ENCODE results near the gene SIM1.

SIM1 gene

GRCh38 chr6:100455230-100456124 lies 9.2 kb downstream of the SIM1 start:
- no peak for DNase-seq

DNA sequence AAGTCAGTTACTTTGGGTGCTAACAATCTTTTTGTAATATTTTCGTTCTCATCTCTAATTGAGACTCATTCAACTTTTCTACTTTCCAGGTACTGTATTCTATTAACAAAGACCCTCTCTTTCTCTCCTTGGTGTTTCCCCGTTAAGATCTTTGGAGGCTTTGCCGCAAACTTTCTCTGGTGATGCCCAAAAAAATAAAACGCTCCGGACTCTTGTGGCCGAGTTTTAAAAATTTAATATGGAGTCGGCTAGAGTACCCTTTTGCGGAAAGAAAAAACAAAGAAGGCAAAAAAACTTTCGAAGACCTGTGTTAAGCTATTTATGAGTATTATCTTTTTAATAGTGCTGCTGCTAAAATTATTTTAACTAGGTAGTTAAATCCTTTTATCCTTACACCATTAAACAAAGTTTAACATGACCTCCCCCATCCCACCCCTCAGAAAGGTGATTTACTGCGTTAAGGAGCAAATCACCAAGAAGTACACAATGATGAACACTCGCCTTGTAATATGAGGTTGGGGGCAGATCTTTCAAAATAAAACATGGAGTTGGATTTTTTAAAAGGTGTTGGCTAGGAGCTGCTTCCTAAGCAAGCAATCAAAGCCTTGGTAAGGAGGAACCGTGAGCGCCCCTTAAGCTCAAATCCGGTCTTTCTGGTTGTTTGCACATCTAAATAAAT lies 10.0 kb downstream of the SIM1 start:
- no peak for DNase-seq

- DNase-seq, result no peak
Measured at GRCh38 chr6:100453701-100454521, 10.8 kb downstream of the SIM1 start.

DNA sequence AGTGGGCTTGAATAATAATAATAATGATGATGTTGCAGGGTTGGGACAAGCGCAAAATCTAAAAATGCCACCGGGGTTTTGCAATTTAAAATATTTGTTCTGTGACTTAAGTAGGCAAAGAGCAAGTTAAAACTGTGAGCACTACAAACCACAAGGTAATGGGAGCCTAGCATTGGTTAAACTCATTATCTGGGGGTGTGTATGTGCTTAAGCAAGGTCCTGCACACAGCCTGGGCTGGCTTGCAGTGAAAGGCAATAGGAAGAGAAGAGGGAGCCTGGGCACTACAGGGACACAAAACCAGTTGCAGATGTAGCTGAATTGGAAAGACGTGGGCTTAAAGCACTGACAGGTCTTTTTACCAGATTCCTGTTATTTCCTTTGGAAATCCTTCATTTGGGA lies 11.7 kb downstream of the SIM1 start:
- DNase-seq, result no peak

- DNase-seq, result no peak
Measured at GRCh38 chr6:100451577-100451976, 13.1 kb downstream of the SIM1 start.

DNA sequence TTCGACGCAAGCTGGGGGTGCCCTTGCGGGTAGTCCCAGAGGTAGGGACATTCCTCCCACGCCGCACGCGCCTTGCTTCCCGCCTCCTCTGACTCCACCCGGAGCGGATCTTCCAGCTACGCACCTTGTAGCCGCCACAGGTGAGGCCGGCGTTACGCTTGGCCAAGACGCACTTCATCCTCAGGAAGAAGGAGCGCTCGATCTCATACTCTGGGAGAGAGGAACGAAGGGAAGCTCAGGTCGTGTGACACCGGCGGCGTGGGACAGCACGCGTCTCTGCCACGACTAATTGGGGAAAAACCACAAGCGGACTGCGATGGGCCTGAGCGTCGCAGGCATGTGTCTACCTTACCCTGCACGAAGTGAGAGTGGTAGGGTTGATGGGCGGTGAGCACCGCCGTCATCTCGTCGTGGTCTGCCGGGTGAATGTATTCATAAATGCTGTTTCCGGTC lies 15.5 kb downstream of the SIM1 start:
- DNase-seq, result no peak

- no peak for DNase-seq
Measured at GRCh38 chr6:100447900-100448748, 16.6 kb downstream of the SIM1 start.

- no peak for DNase-seq
Measured at GRCh38 chr6:100447081-100447899, 17.4 kb downstream of the SIM1 start.

DNA sequence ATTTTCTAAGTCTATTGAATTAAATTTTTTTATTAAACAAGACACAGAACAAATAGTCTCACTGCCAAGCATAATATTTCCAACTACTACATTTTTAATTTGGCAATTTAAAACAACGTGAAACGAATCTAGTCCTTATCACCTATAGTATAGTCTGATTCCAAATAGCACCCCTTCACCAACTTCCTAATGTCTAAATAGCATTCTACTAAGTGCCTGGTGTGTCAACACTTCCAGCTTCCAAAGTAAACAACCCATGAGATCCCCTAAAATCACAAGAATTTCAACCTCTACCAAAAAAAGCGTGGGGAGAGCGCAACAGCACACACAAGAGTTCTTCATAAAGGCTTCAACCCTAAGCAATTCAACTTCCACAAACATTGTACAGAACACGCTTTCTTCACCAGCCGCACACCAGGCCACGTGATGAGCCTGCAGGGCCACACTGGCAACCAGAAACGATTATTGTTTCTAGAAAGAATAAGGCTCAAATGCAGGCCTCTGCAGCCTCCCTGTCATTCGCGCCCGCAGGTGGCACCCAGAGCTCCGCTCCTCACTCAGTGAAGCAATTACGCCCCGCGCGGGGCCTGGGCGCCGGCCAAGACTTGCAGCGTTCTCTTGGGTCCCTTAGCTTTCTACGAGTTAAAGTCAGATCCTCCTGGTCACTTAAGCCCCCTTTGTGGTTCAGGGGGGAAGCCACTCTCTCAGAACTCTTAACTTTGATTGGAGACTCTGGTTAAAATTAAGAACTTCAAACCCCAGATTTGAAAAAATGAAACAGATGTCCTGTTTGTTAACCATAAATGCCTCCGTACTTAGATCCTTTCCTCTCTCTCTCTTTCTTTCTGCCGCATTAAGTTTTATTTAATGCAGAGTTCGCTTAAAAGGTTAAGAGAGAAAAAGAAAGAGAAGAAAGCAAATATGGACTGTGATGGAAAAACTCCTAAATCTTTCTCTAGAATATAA lies 18.3 kb downstream of the SIM1 start:
- DNase-seq, result no peak

DNA sequence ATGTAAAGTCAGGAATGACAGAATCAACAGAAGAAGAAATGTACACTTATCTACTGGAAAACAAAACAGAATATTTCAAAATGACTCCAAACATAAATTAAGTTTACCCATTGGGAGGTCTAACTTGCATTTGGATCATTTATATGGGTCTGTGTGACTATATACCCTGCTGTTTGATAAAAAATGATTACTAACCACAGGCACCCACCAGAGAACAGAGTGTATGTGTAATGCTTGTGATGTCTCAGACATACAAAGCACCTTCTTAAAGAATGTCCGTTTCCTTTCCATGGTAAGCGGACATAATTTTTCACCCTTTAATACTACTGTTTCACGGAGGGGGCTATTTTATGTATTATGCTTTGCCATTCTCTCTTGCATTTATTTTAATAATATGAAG lies 19.2 kb downstream of the SIM1 start:
- DNase-seq, result no peak

DNA sequence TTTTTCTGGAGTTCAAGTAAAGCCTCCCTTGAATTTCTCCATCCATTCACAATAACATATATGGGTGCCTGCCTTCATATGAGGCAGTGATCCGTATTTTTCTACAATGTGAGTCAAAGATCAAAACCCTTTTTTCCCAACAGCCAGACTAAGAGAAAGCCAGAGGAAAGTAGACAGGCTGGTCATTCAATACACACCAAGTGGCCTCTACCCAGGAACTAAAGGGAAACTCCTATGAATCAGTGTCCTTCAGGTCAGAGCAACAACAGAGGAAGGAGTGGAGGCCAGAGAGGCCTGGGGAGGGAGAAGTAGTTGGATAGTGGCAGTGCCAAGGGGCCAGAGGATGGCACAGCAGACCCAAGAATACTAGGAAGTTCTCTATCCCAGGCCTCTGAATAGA lies 23.8 kb downstream of the SIM1 start:
- DNase-seq, result no peak

DNA sequence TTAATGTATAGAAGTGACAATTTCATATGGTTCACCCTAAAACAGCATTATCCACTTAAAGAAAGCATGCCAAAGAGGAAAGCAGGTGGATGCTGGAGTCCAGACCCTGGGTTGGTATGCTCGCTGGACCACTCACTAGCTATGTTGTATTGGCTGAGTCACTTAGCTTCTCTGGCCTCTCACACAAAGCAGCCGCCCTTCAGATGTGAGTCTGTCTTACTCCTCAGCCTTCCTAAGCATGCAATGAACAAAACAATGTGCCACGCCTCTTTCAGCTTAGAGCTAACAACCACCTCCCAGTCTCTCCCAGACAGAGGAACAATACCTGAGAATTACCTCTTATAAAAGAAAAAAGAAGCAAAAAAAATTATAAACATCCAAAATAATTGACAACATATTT lies 29.4 kb downstream of the SIM1 start:
- no peak for DNase-seq

DNA sequence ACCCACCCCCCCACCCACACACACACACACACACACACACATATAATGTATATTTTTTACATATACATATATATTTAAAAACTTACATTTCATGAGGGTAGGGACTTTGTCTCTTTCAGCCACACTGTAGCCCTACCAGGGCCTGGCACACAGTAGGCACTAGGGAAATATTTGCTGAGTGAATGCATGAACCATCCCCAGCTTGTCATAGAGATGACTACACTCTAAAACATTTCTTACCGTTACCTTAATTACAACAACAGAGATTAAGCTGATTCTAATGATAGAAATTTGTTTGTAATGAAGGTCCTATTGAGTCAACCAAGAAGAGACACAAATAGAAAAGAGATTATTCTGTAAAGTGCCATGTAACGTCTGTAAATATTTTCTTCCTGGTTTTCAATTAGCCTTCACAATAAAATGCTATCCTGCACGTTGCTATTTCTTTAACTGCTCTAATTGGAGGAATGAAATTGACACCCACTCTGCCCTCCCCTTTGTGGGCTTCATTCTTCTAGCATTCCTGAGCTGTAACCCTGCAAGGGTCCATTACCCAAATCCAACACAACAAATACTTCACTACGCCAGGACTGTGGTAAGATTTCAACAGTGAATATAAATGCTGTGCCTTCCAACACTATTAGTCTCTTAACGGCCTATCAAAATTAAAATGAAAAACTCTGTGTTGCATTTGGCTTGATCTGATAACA lies 30.8 kb downstream of the SIM1 start:
- DNase-seq, result no peak

DNA sequence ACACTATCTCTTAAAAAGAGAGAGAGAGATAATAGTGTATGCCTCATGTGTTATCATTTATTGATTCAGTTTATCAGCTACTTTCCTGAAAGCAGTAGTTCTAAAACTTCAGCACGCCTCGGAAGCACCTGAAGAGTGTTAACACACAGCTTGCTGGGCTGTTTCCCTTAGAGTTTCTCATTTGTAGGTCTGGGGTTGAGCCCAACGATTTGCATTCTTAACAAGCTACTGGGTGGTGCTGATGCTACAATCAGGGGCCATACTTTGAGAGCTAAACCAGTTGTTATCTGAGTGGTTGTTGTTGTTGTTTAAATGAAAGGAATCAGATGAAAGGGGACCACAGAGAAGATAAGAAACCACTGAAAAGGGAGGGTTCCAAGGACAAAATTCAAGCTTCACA lies 32.6 kb downstream of the SIM1 start:
- DNase-seq, result no peak

DNA sequence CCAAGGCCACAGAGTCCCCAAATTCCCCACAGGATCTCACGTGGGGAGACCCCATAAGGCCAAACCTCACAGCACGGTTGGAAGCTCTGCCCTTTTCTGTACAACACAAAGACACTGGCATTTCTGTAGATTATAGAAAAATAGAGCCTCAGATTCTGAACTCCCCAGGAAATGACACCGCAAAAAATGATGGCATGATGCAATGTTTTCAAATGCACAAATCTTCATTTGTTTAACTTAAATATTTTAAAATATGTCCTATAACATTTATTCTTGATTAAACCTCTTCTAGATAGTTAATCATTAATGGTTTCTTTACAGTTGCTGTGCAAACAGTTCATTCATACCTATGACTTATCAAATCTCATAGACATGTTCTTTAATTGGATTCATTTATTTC lies 33.8 kb downstream of the SIM1 start:
- no peak for DNase-seq

DNA sequence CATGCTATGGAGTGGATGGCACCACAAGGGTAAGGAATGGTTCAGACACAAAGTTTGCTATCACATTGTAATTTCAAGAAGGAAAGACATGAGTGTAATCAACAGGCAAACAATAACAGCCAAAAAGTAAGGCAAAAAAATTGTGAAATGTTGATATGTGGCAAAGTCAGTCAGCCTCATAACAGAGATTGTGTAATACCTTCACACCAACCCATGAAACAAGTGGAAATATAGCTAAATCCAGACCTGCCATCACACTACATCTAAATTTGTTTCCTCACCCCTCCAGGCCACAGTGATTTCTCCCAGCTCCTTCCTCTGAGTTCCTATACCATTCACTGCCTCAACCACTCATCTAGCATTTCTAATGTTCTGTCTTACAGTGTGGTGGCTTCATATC lies 37.3 kb downstream of the SIM1 start:
- DNase-seq, result no peak

- no peak for DNase-seq
Measured at GRCh38 chr6:100426744-100427338, 37.9 kb downstream of the SIM1 start.

DNA sequence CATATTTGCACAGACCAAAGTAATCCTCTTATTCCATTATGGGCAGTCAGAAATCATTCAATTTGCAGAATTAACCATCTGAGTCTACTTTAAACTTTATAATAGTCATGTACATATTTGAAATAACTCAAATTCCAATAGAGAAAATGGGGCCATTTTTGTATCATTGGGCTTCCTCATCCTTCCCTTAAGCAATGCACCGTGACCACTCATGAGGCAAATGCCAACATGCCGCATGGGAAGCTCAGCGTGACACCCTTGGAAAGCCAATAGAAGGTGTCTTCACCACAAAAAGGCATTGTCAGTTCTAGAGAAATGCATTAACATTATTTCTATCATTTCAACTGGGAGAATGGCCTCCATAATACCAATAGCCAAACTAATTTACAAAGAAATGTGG lies 38.5 kb downstream of the SIM1 start:
- no peak for DNase-seq

DNA sequence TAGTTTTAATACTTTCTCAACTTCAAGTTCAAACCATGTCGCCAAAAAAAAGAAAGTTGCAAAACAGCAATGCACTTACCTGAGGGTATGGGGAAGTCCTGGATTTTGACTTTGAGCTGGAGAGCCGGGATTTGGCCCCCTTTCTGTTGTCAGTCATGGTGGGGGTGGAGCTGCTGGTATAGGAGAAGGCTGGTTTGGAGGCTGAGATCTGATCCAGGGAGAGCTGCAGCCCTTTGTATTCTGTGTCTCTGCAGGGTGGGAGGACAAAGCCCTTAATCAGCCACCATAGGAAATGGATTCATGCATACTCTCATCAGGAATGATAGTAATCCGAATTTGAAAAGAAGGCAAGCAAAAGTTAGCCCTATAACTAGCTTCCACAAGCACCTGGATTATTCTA lies 44.0 kb downstream of the SIM1 start:
- no peak for DNase-seq
